DOHH2 (cell line): ENCODE data around the gene MCUB.
A peak's percentile ranks its signal among the peaks of the same experiment; 100 is the strongest.

ENCODE experiments used
- H3F3A ChIP-seq: fragments of 200-600 bp; sonication (generic), shearing (Covaris generic); 2 replicates; pipeline ENCODE4 v1.6.0; 2016; ENCODE audit warnings: antibody characterized with exemption, mild to moderate bottlenecking; ENCODE audit not compliant: control insufficient read depth, insufficient read depth
- H3K27ac ChIP-seq: fragments of 200-600 bp; sonication (generic); 2 replicates; pipeline ENCODE4 v1.5.1; 2014; ENCODE audit warnings: low read depth, mild to moderate bottlenecking, low read length, moderate library complexity
- H3K27me3 ChIP-seq: fragments of 200-600 bp; sonication (generic); 2 replicates; pipeline ENCODE4 v1.6.1; 2014; ENCODE audit warnings: mild to moderate bottlenecking, low read length, mixed read lengths; ENCODE audit not compliant: control insufficient read depth
- H3K36me3 ChIP-seq: fragments of 200-600 bp; sonication (generic); 2 replicates; pipeline ENCODE4 v1.6.1; 2014; ENCODE audit warnings: mild to moderate bottlenecking, low read length, moderate library complexity, mixed read lengths; ENCODE audit not compliant: control insufficient read depth
- H3K4me1 ChIP-seq: fragments of 200-600 bp; sonication (generic); 2 replicates; pipeline ENCODE4 v1.6.1; 2014; ENCODE audit warnings: mild to moderate bottlenecking, low read length, mixed read lengths; ENCODE audit not compliant: control insufficient read depth
- H3K4me2 ChIP-seq: fragments of 200-600 bp; sonication (generic); 2 replicates; pipeline ENCODE4 v1.6.0; 2014; ENCODE audit warnings: mild to moderate bottlenecking, low read length, moderate library complexity
- H3K4me3 ChIP-seq: fragments of 200-600 bp; sonication (generic); 2 replicates; pipeline ENCODE4 v1.5.1; 2014; ENCODE audit warnings: mild to moderate bottlenecking, low read length, mixed read lengths
- H3K79me2 ChIP-seq: fragments of 200-600 bp; sonication (generic); 2 replicates; pipeline ENCODE4 v1.6.1; 2014; ENCODE audit warnings: mild to moderate bottlenecking, low read length, mixed read lengths; ENCODE audit not compliant: control insufficient read depth
- H3K9me2 ChIP-seq: fragments of 200-600 bp; sonication (generic); replicated peaks from 2 replicates; pipeline ENCODE4 v1.6.1; 2014; ENCODE audit warnings: mild to moderate bottlenecking, low read length, mixed read lengths; ENCODE audit not compliant: control insufficient read depth
- H3K9me3 ChIP-seq: fragments of 200-600 bp; sonication (generic); 2 replicates; pipeline ENCODE4 v1.6.1; 2014; ENCODE audit warnings: antibody characterized with exemption, low read length, mixed read lengths; ENCODE audit not compliant: control insufficient read depth, insufficient read depth
- H4K20me1 ChIP-seq: fragments of 200-600 bp; sonication (generic); 2 replicates; pipeline ENCODE4 v1.6.0; 2014; ENCODE audit warnings: low read depth, mild to moderate bottlenecking, antibody characterized with exemption, low read length, moderate library complexity; ENCODE audit not compliant: control insufficient read depth, insufficient read depth
- CTCF ChIP-seq: fragments of 200-600 bp; sonication (generic); IDR thresholded peaks from one replicate; pipeline ENCODE4 v1.5.1; 2014; ENCODE audit warnings: antibody characterized with exemption, mild to moderate bottlenecking, low read depth, low read length; ENCODE audit not compliant: poor library complexity, severe bottlenecking
- EZH2phosphoT487 ChIP-seq: fragments of 200-600 bp; sonication (generic); IDR thresholded peaks from 2 replicates; pipeline ENCODE4 v1.6.1; 2017; ENCODE audit warnings: borderline replicate concordance, mild to moderate bottlenecking, antibody characterized with exemption, low read length, moderate library complexity, mixed read lengths

Gene MCUB

GRCh38 chr4:109721033-109721432 is 161.0 kb downstream of the MCUB start:
- TF ChIP-seq EZH2phosphoT487 (no peak), CTCF (no peak)
- Histone ChIP-seq H4K20me1 (no peaks in the 10 kb centered on the region), H3K36me3 (peaks cover 21% of the 10 kb centered on the region), H3K27me3 (no peaks in the 10 kb centered on the region), H3K9me3 (no peaks in the 10 kb centered on the region), H3K79me2 (peaks cover 62% of the 10 kb centered on the region), H3K4me3 (no peak overlapping the region), H3K4me2 (no peak overlapping the region), H3K9me2 (no peaks in the 10 kb centered on the region), H3F3A (peaks cover 7% of the 10 kb centered on the region), H3K4me1 (peaks cover 25% of the 10 kb centered on the region), H3K27ac (no peak overlapping the region)

GRCh38 chr4:109722357-109722756 is 162.3 kb downstream of the MCUB start:
- H3K4me1 ChIP-seq: peaks cover 25% of the 10 kb centered on the region
- H3K27ac ChIP-seq: no peak overlapping the region
- H3K36me3 ChIP-seq: peaks cover 8% of the 10 kb centered on the region; the same call in 1 of the 2 replicates
- no peaks in the 10 kb centered on the region for H3K9me2 ChIP-seq
- H3F3A ChIP-seq: peaks cover 7% of the 10 kb centered on the region
- no peaks in the 10 kb centered on the region for H3K9me3 ChIP-seq
- no peak for TF ChIP-seq EZH2phosphoT487
- no peak for TF ChIP-seq CTCF
- no peaks in the 10 kb centered on the region for H4K20me1 ChIP-seq
- no peak overlapping the region for H3K4me3 ChIP-seq
- H3K79me2 ChIP-seq: peaks cover 72% of the 10 kb centered on the region
- no peaks in the 10 kb centered on the region for H3K27me3 ChIP-seq
- no peak overlapping the region for H3K4me2 ChIP-seq

- Histone ChIP-seq H3K4me3 (peak overlapping the region; percentile 38), H4K20me1 (no peaks in the 10 kb centered on the region), H3K4me1 (peaks cover 29% of the 10 kb centered on the region), H3K27me3 (no peaks in the 10 kb centered on the region), H3K27ac (peak overlapping the region; percentile 51), H3K36me3 (peaks cover 6% of the 10 kb centered on the region; the same call in 1 of the 2 replicates), H3K9me2 (no peaks in the 10 kb centered on the region), H3K4me2 (peak overlapping the region; percentile 53), H3K79me2 (peaks cover 80% of the 10 kb centered on the region), H3F3A (peaks cover 7% of the 10 kb centered on the region), H3K9me3 (no peaks in the 10 kb centered on the region)
- TF ChIP-seq EZH2phosphoT487 (no peak), CTCF (no peak)
Measured at GRCh38 chr4:109723110-109723509, 163.1 kb downstream of the MCUB start.

GRCh38 chr4:109728385-109728784 is 168.3 kb downstream of the MCUB start:
- H3K4me1 ChIP-seq: peaks cover 37% of the 10 kb centered on the region
- peaks cover 56% of the 10 kb centered on the region for H3K79me2 ChIP-seq
- H3K9me2 ChIP-seq: no peaks in the 10 kb centered on the region
- H3K27ac ChIP-seq: no peak overlapping the region
- H3K9me3 ChIP-seq: no peaks in the 10 kb centered on the region
- peaks cover 9% of the 10 kb centered on the region for H3F3A ChIP-seq
- 0 out of 2 replicates have a peak, but pooled peaks cover 2% of the 10 kb centered on the region for H3K36me3 ChIP-seq
- peak overlapping the region; percentile 93 for H3K4me3 ChIP-seq
- no peaks in the 10 kb centered on the region for H3K27me3 ChIP-seq
- no peaks in the 10 kb centered on the region for H4K20me1 ChIP-seq
- H3K4me2 ChIP-seq: peak overlapping the region; percentile 89
- no peak for TF ChIP-seq CTCF
- no peak for TF ChIP-seq EZH2phosphoT487
